Panc1 (cell line): Measurements from ENCODE around the gene ITGA2B. TPM values are rescaled to one million over a fixed set of nuclear protein-coding genes. Genes with fewer than 3 reads are reported as not detected.

Source experiments
- ATAC-seq: fragments of 200-7000 bp; cut with Tn5 transposase; 2 replicates; pipeline ENCODE4 v1.9.1; 2020; ENCODE audit warnings: mild to moderate bottlenecking, moderate library complexity
- BruUV-seq: library from RNA; stranded (reverse); fragments of 400-500 nt; replicated peaks from 2 replicates; lab custom pipeline; 2021; lab: Mats Ljungman, UMichigan
- CTCF ChIA-PET: fragments of 300-600 bp; sonication (Branson Sonifier 250); formaldehyde crosslinking; loops from one replicate; lab custom pipeline; 2022; ENCODE audit warnings: antibody characterized with exemption; lab: Charles Lee
- POLR2A ChIA-PET: fragments of 300-600 bp; sonication (Branson Sonifier 250); formaldehyde crosslinking; loops from one replicate; lab custom pipeline; 2022; ENCODE audit warnings: antibody characterized with exemption; lab: Charles Lee
- DNase-seq: peaks from one replicate; pipeline ENCODE4 v3.0.0-alpha.2; 2010; ENCODE audit warnings: low read depth, low spot score
- H3K27ac ChIP-seq: 2 replicates; pipeline ENCODE4 v1.5.1; 2011; ENCODE audit warnings: mild to moderate bottlenecking, low read length, inconsistent platforms
- H3K27me3 ChIP-seq: fragments of 200-500 bp; sonication (Bioruptor generic); 2 replicates; pipeline ENCODE4 v1.6.0; 2014; ENCODE audit warnings: low read length, inconsistent platforms; ENCODE audit not compliant: control insufficient read depth, insufficient read depth
- H3K36me3 ChIP-seq: fragments of 200-500 bp; sonication (Bioruptor generic); 2 replicates; pipeline ENCODE4 v1.5.1; 2014; ENCODE audit warnings: inconsistent platforms, mild to moderate bottlenecking, low read length, moderate library complexity; ENCODE audit not compliant: control insufficient read depth, insufficient read depth
- H3K4me1 ChIP-seq: 2 replicates; pipeline ENCODE4 v1.5.1; 2011; ENCODE audit warnings: inconsistent platforms, mild to moderate bottlenecking, low read length, moderate library complexity; ENCODE audit not compliant: control insufficient read depth, insufficient read depth
- H3K4me3 ChIP-seq, 2 experiments: 2 replicates each; pipeline ENCODE4 v1.5.1; 2011 to 2012; ENCODE audit warnings: low read depth in 2 of 2, low read length in 2 of 2, mild to moderate bottlenecking in 2 of 2, inconsistent platforms in 1 of 2, moderate library complexity in 1 of 2
- H3K9me3 ChIP-seq: fragments of 200-500 bp; sonication (Bioruptor generic); 2 replicates; pipeline ENCODE4 v1.5.1; 2014; ENCODE audit warnings: low read depth, mild to moderate bottlenecking, inconsistent platforms, low read length, moderate library complexity; ENCODE audit not compliant: control insufficient read depth, insufficient read depth
- POLR2AphosphoS5 ChIP-seq: IDR thresholded peaks from 2 replicates; pipeline ENCODE4 v1.6.1; 2012; ENCODE audit warnings: mild to moderate bottlenecking, low read depth, low read length, moderate library complexity
- SIN3A ChIP-seq: IDR thresholded peaks from 2 replicates; pipeline ENCODE4 v1.6.1; 2012; ENCODE audit warnings: low read depth, mild to moderate bottlenecking, low read length, moderate library complexity, borderline replicate concordance; ENCODE audit not compliant: insufficient read depth
- TCF7L2 ChIP-seq: IDR thresholded peaks from 2 replicates; pipeline ENCODE4 v1.6.1; 2011; ENCODE audit warnings: mild to moderate bottlenecking, low read depth, low read length, inconsistent platforms
- in situ Hi-C: cut with HindIII; loops from 2 replicates; pipeline ENCODE4 v1.10.0; 2016; ENCODE audit warnings: low sequenced_read_pairs, low pct_unique_long_range_greater_than_20kb
- intact Hi-C: fragments of 100-400 bp; cut with micrococcal nuclease; formaldehyde crosslinking; loops from one replicate; pipeline ENCODE4 v1.10.0; 2022; ENCODE audit not compliant: unreplicated experiment
- total RNA-seq: library from RNA; stranded (reverse); gene quantifications from one replicate; pipeline ENCODE4 v1.2.1, GENCODE V29; 2021; ENCODE audit not compliant: unreplicated experiment
- TF ChIP-seq, protein P1 (sequence below), 2 experiments: IDR thresholded peaks; 2 replicates each; pipeline ENCODE4 v1.6.1; 2011 to 2012; ENCODE audit warnings: low read depth in 2 of 2, control low read depth in 1 of 2, low read length in 1 of 2, mild to moderate bottlenecking in 1 of 2, moderate library complexity in 1 of 2; ENCODE audit not compliant: insufficient read depth in 1 of 2
- TF ChIP-seq, protein P2 (sequence below): fragments of 450-650 bp; IDR thresholded peaks from 2 replicates; pipeline ENCODE4 v1.5.1; 2017; ENCODE audit warnings: mild to moderate bottlenecking

The ITGA2B gene
- total RNA-seq, 1 experiment from 2014 or later = 2.4 TPM

DNA sequence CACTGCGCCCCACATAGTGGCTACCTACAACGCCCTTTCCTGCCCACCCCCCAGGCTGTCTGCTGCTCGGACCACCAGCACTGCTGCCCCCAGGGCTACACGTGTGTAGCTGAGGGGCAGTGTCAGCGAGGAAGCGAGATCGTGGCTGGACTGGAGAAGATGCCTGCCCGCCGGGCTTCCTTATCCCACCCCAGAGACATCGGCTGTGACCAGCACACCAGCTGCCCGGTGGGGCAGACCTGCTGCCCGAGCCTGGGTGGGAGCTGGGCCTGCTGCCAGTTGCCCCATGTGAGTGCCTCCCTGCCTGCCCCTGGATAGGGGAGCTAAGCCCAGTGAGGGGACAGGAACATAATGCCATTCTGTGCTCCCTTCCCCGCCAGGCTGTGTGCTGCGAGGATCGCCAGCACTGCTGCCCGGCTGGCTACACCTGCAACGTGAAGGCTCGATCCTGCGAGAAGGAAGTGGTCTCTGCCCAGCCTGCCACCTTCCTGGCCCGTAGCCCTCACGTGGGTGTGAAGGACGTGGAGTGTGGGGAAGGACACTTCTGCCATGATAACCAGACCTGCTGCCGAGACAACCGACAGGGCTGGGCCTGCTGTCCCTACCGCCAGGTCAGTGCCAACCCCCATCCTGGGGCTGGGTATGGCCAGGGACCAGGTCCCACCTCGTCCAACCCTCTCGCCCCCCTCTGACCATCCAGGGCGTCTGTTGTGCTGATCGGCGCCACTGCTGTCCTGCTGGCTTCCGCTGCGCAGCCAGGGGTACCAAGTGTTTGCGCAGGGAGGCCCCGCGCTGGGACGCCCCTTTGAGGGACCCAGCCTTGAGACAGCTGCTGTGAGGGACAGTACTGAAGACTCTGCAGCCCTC is 37.3 kb downstream of the ITGA2B start:
- Histone ChIP-seq H3K36me3 (no peaks in the 10 kb centered on the region), H3K27me3 (no peaks in the 10 kb centered on the region), H3K9me3 (no peaks in the 10 kb centered on the region), H3K4me3 (no peak overlapping the region), H3K27ac (no peak overlapping the region), H3K4me1 (no peaks in the 10 kb centered on the region)
- in situ Hi-C loops = no loop called here
- TSS peak; percentile 95 for BruUV-seq
- no peak for ATAC-seq
- no peak for TF ChIP-seq POLR2AphosphoS5
- TF ChIP-seq SIN3A = no peak
- ChIA-PET POLR2A (no interaction called here), CTCF (no interaction called here)
- intact Hi-C loops = no loop called here
- DNase-seq = no peak

DNA sequence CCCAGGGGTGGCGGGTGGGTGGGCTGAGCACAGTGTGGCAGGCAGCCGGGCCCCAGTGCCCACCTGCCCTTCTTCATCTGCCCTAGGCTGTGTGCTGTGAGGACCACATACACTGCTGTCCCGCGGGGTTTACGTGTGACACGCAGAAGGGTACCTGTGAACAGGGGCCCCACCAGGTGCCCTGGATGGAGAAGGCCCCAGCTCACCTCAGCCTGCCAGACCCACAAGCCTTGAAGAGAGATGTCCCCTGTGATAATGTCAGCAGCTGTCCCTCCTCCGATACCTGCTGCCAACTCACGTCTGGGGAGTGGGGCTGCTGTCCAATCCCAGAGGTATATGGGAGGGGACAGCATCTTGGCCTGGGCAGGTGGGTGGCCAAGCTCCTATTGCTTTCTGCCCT is 38.0 kb downstream of the ITGA2B start:
- H3K4me1 ChIP-seq = no peaks in the 10 kb centered on the region
- H3K27ac ChIP-seq = no peak overlapping the region
- DNase-seq (no peak), ATAC-seq (no peak)
- H3K27me3 ChIP-seq = no peaks in the 10 kb centered on the region
- no peaks in the 10 kb centered on the region for H3K9me3 ChIP-seq
- intact Hi-C loops = no loop called here
- H3K4me3 ChIP-seq = no peak overlapping the region
- BruUV-seq = no TSS peak
- H3K36me3 ChIP-seq = no peaks in the 10 kb centered on the region
- in situ Hi-C loops = no loop called here
- POLR2A ChIA-PET = no interaction called here
- CTCF ChIA-PET = no interaction called here
- TF ChIP-seq POLR2AphosphoS5 (no peak), SIN3A (no peak), TCF7L2 (no peak)
- TF ChIP-seq, protein P1, sequence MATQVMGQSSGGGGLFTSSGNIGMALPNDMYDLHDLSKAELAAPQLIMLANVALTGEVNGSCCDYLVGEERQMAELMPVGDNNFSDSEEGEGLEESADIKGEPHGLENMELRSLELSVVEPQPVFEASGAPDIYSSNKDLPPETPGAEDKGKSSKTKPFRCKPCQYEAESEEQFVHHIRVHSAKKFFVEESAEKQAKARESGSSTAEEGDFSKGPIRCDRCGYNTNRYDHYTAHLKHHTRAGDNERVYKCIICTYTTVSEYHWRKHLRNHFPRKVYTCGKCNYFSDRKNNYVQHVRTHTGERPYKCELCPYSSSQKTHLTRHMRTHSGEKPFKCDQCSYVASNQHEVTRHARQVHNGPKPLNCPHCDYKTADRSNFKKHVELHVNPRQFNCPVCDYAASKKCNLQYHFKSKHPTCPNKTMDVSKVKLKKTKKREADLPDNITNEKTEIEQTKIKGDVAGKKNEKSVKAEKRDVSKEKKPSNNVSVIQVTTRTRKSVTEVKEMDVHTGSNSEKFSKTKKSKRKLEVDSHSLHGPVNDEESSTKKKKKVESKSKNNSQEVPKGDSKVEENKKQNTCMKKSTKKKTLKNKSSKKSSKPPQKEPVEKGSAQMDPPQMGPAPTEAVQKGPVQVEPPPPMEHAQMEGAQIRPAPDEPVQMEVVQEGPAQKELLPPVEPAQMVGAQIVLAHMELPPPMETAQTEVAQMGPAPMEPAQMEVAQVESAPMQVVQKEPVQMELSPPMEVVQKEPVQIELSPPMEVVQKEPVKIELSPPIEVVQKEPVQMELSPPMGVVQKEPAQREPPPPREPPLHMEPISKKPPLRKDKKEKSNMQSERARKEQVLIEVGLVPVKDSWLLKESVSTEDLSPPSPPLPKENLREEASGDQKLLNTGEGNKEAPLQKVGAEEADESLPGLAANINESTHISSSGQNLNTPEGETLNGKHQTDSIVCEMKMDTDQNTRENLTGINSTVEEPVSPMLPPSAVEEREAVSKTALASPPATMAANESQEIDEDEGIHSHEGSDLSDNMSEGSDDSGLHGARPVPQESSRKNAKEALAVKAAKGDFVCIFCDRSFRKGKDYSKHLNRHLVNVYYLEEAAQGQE (IDR thresholded peaks at IDR 0.05; ENCODE audit: insufficient read depth in 1 of 2, low read depth in 2 of 2, low read length in 1 of 2) = no peak
- TF ChIP-seq, protein P2, sequence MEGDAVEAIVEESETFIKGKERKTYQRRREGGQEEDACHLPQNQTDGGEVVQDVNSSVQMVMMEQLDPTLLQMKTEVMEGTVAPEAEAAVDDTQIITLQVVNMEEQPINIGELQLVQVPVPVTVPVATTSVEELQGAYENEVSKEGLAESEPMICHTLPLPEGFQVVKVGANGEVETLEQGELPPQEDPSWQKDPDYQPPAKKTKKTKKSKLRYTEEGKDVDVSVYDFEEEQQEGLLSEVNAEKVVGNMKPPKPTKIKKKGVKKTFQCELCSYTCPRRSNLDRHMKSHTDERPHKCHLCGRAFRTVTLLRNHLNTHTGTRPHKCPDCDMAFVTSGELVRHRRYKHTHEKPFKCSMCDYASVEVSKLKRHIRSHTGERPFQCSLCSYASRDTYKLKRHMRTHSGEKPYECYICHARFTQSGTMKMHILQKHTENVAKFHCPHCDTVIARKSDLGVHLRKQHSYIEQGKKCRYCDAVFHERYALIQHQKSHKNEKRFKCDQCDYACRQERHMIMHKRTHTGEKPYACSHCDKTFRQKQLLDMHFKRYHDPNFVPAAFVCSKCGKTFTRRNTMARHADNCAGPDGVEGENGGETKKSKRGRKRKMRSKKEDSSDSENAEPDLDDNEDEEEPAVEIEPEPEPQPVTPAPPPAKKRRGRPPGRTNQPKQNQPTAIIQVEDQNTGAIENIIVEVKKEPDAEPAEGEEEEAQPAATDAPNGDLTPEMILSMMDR = no peak

DNA sequence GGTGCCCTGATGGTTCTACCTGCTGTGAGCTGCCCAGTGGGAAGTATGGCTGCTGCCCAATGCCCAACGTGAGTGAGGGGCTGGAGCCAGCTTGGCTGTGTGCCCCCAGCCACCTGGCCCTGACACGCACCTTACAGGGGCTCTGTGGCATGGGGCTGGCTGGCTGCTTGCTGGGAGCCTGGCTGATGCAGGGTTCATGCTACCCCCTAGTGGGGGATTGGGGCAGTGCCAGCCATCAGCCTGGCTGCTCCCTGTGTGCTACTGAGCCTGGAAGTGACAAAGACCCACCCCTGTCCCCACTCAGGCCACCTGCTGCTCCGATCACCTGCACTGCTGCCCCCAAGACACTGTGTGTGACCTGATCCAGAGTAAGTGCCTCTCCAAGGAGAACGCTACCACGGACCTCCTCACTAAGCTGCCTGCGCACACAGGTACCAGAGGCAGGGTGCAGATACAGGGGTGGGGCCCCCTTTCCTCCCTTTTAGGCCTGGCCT is 38.7 kb downstream of the ITGA2B start:
- ChIA-PET CTCF (no interaction called here), POLR2A (no interaction called here)
- BruUV-seq = no TSS peak
- Histone ChIP-seq H3K4me3 (no peak overlapping the region), H3K9me3 (no peaks in the 10 kb centered on the region), H3K36me3 (no peaks in the 10 kb centered on the region), H3K4me1 (no peaks in the 10 kb centered on the region), H3K27me3 (no peaks in the 10 kb centered on the region), H3K27ac (no peak overlapping the region)
- ATAC-seq = peak; percentile 82
- TF ChIP-seq, protein P1 (IDR thresholded peaks at IDR 0.05; ENCODE audit: insufficient read depth in 1 of 2, low read depth in 2 of 2, low read length in 1 of 2) = no peak
- TF ChIP-seq, protein P2 = peak; percentile 87
- no peak for DNase-seq
- intact Hi-C loops (no loop called here), in situ Hi-C loops (no loop called here)
